ENCODE results near the gene ZBTB46.
A peak's percentile ranks its signal among the peaks of the same experiment; 100 is the strongest.

ZBTB46 gene

GRCh38 chr20:63718996-63719395 is 112.1 kb downstream of the ZBTB46 start:
- no peaks in the 10 kb centered on the region for H3K27me3 Mint-ChIP-seq
- H3K36me3 Mint-ChIP-seq, result peaks cover 36% of the 10 kb centered on the region
- H3K4me3 Mint-ChIP-seq, result peak overlapping the region; percentile 19
- peaks cover 47% of the 10 kb centered on the region for H3K4me1 Mint-ChIP-seq
- H3K9me3 Mint-ChIP-seq, result peaks cover 7% of the 10 kb centered on the region
- peak overlapping the region; percentile 89 for H3K27ac Mint-ChIP-seq

GRCh38 chr20:63714858-63715257 is 116.2 kb downstream of the ZBTB46 start:
- Mint-ChIP-seq H3K27me3 (no peaks in the 10 kb centered on the region), H3K36me3 (peaks cover 48% of the 10 kb centered on the region), H3K4me1 (peaks cover 60% of the 10 kb centered on the region), H3K9me3 (peaks cover 7% of the 10 kb centered on the region), H3K27ac (no peak overlapping the region), H3K4me3 (no peak overlapping the region)

GRCh38 chr20:63712191-63712590 is 118.9 kb downstream of the ZBTB46 start:
- Mint-ChIP-seq H3K4me1 (peaks cover 60% of the 10 kb centered on the region), H3K27me3 (no peaks in the 10 kb centered on the region), H3K4me3 (peak overlapping the region; percentile 31), H3K36me3 (peaks cover 37% of the 10 kb centered on the region), H3K27ac (no peak overlapping the region), H3K9me3 (no peaks in the 10 kb centered on the region)

DNA sequence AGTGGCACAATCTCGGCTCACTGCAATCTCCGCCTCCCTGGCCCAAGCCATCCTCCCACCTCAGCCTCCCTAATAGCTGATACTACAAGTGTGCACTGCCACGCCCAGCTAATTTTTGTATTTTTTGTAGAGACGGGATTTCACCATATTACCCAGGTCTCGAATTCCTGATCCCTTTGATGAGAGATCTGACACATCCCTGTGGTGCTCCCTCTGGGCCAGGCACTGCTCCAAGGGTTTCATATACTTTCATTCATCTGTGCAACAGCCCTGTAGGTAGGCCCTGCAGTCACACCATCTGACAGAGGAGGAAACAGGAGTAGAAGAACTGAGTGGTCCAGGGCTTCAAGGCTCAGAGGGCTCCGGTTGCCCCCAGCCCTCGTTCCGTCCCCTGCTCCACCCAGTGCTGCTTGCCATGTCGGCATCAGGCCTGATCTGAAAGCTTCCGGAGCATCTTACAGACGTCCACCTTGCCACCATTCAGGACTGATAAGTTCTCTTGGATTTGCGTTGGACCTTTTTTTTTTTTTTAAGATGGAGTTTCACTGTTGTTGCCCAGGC is 119.9 kb downstream of the ZBTB46 start:
- no peaks in the 10 kb centered on the region for H3K9me3 Mint-ChIP-seq
- H3K27ac Mint-ChIP-seq, result no peak overlapping the region
- peaks cover 59% of the 10 kb centered on the region for H3K4me1 Mint-ChIP-seq
- H3K4me3 Mint-ChIP-seq, result peak overlapping the region; percentile 76
- peaks cover 37% of the 10 kb centered on the region for H3K36me3 Mint-ChIP-seq
- no peaks in the 10 kb centered on the region for H3K27me3 Mint-ChIP-seq

DNA sequence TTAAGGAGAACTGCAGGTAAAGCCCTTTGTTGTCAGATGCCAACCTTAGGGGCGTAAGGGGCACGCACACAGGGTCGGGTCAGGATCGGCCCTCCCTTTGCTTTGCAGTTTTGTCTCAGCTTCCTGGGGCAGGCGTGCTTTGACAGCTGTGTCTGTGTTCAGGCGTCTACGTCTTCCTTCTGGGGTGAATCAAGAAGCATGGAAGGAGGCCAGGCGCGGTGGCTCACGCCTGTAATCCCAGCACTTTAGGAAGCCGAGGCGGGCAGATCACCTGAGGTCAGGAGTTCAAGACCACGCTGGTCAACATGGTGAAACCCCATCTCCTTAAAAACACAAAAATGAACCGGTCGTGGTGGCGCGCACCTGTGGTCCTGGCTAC is 121.9 kb downstream of the ZBTB46 start:
- Mint-ChIP-seq H3K4me1 (peaks cover 59% of the 10 kb centered on the region), H3K27me3 (no peaks in the 10 kb centered on the region), H3K27ac (no peak overlapping the region), H3K4me3 (peak overlapping the region; percentile 86), H3K9me3 (no peaks in the 10 kb centered on the region), H3K36me3 (peaks cover 28% of the 10 kb centered on the region)

- H3K36me3 Mint-ChIP-seq, result peaks cover 25% of the 10 kb centered on the region
- H3K27me3 Mint-ChIP-seq, result no peaks in the 10 kb centered on the region
- H3K4me1 Mint-ChIP-seq, result peaks cover 56% of the 10 kb centered on the region
- peak overlapping the region; percentile 17 for H3K27ac Mint-ChIP-seq
- H3K4me3 Mint-ChIP-seq, result peak overlapping the region; percentile 86
- no peaks in the 10 kb centered on the region for H3K9me3 Mint-ChIP-seq
Observed at GRCh38 chr20:63708301-63709148, 122.5 kb downstream of the ZBTB46 start.

DNA sequence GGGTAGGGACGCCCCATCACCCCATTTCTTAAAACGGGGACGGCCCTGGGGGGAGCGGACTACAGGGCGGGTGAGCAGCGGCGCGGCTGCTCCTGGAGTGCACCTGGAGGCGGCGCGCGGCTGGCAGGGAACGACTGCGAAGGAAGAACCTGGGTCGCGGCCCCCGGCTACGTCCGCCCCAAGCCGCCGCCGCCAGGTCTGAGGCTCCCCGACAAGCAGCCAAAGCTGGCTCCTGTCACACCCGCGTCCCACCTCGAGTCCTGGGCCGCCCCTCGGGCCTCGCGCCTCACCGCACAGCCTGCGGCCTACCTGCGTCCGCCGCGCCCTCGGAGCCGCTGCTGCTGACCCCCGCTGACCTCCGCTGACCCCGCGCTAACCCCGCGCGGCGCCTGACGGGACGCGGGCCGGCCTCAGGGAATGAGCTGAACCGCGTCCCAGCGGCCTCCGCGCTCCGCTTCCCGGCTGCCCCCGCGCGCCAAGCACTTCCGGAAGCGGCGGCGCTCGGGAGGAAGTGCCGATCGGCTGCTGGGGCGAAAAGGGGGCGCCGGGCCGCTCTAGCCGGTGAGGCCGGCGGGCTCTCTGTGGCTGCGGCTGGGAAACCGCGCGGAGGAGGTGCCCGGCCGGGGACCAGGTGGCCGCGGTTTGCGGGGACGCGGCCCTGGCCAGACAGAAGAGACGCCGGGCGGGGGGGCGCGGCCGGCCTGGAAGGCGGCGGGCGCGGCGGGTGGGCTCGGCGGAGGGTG is 123.3 kb downstream of the ZBTB46 start, which contains the start of the genes ARFRP1 and ZGPAT:
Gene ARFRP1 (minus strand): TSS at position 419 of the 743 bp plus-strand sequence. CDS start 885 bp downstream, outside the sequence.
Gene ZGPAT (plus strand): TSS at position 482 of the 743 bp plus-strand sequence. CDS start 542 bp downstream, outside the sequence.
- peaks cover 52% of the 10 kb centered on the region for H3K4me1 Mint-ChIP-seq
- peak within 1 kb of the TSS; percentile 89 for H3K27ac Mint-ChIP-seq
- peak within 1 kb of the TSS; percentile 91 for H3K4me3 Mint-ChIP-seq
- H3K36me3 Mint-ChIP-seq, result peaks cover 23% of the 10 kb centered on the region
- no peaks in the 10 kb centered on the region for H3K27me3 Mint-ChIP-seq
- no peaks in the 10 kb centered on the region for H3K9me3 Mint-ChIP-seq

GRCh38 chr20:63706852-63707557 is 124.1 kb downstream of the ZBTB46 start:
- Mint-ChIP-seq H3K4me3 (peak overlapping the region; percentile 91), H3K27me3 (no peaks in the 10 kb centered on the region), H3K36me3 (peaks cover 18% of the 10 kb centered on the region), H3K27ac (peak overlapping the region; percentile 89), H3K9me3 (no peaks in the 10 kb centered on the region), H3K4me1 (peaks cover 45% of the 10 kb centered on the region)

DNA sequence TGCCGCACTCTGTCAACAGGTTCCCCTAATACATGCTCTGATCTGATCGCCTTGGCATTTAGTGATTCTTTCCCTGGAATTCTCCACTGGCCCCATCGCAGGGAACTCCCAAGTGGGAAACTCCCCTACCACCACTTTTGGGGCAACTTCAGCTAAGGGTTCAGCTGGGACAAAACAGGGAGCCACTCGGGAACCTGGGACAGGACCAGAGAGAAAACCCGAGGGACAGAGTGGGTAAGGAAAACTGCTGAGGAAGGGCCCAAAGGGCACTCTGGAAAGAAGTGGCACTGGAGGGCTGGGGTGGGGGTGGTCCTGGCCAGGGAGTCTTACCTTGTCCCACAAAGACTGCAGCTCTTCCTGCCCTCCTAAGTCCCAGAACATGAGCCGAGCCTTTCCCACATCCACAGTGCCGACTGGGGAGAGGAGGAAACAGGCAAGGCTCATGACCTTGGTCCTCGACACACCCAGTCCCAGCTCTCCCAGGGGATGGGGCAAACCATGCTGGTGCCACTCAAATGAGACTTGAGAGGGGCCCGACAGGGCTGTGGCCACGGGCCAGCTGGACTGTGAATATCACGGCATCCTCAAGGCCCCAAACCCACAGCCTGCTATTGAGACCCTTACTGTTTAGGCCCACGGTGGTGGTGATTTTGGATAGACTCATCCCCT is 124.9 kb downstream of the ZBTB46 start:
- H3K27ac Mint-ChIP-seq, result peak overlapping the region; percentile 89
- H3K36me3 Mint-ChIP-seq, result peaks cover 16% of the 10 kb centered on the region
- no peaks in the 10 kb centered on the region for H3K9me3 Mint-ChIP-seq
- H3K4me3 Mint-ChIP-seq, result peak overlapping the region; percentile 91
- no peaks in the 10 kb centered on the region for H3K27me3 Mint-ChIP-seq
- H3K4me1 Mint-ChIP-seq, result peaks cover 39% of the 10 kb centered on the region

DNA sequence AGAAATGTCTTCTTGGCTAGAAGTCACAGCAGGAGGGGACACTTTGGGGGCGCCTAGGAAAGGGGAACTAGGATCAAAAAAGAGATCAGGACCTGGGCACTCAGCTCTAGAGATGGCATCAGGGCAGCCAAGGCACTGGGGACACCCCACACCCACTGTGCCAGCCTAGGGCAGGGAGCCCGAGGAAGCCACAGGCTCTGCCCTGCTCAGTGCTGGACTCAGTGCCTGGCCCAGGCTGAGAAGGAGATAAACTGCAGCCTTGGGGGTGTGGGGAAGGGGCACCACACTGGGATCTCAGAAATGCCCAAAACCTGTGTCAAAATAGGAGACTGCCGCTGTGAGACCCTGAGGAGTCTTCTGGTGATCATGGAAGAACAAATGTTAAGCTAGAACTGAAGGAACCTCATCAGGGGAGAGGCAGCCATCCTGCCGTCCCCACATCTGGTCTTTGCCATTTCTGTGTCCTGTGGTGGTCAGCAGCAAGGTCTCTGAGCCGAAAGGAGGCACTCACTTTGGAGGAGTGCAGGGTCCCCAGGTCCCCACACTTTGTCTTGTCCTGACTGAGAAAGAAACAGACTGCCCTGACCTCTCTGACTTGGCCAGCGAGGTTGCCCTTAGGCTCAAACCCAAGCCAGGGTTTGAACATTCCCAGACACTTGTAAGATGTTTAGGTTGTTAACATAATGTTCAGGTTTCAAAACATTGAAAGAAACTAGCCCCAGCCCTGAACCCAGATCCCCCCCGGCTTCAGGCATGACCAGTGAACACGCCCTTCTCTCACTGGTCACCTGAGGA is 125.6 kb downstream of the ZBTB46 start:
- H3K9me3 Mint-ChIP-seq, result no peaks in the 10 kb centered on the region
- peak overlapping the region; percentile 27 for H3K4me3 Mint-ChIP-seq
- peaks cover 33% of the 10 kb centered on the region for H3K4me1 Mint-ChIP-seq
- H3K27ac Mint-ChIP-seq, result peak overlapping the region; percentile 78
- H3K36me3 Mint-ChIP-seq, result peaks cover 9% of the 10 kb centered on the region
- H3K27me3 Mint-ChIP-seq, result no peaks in the 10 kb centered on the region

DNA sequence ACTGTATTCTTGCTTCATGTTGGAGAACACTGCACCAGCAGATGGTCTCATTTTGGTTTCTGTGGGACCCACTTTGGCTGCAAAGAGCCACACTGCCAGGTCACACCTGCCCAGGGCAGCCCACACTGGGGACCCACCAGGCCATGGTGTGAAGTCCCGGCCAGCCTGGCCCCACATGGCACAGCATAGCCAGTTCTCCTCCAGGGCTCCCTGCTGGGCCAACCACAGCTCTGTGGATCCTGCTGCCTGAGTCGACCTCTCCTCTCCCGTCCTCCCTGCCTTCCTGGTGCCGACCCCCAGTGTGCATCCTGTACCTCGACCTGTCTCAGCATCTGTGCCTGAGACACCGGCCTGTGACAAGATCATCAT is 126.3 kb downstream of the ZBTB46 start:
- Mint-ChIP-seq H3K9me3 (no peaks in the 10 kb centered on the region), H3K27me3 (no peaks in the 10 kb centered on the region), H3K27ac (peak overlapping the region; percentile 78), H3K4me1 (peaks cover 31% of the 10 kb centered on the region), H3K36me3 (peaks cover 8% of the 10 kb centered on the region), H3K4me3 (no peak overlapping the region)

- Mint-ChIP-seq H3K4me1 (peaks cover 31% of the 10 kb centered on the region), H3K4me3 (no peak overlapping the region), H3K27ac (no peak overlapping the region), H3K9me3 (no peaks in the 10 kb centered on the region), H3K27me3 (no peaks in the 10 kb centered on the region), H3K36me3 (peaks cover 8% of the 10 kb centered on the region)
Observed at GRCh38 chr20:63703976-63704748, 126.9 kb downstream of the ZBTB46 start.

- H3K36me3 Mint-ChIP-seq, result peaks cover 8% of the 10 kb centered on the region
Observed at GRCh38 chr20:63703471-63703975, 127.5 kb downstream of the ZBTB46 start.

More at GRCh38 chr20:63703471-63703975, 127.5 kb downstream of the ZBTB46 start:
- H3K4me1 Mint-ChIP-seq, result peaks cover 26% of the 10 kb centered on the region
- H3K4me3 Mint-ChIP-seq, result no peak overlapping the region
- H3K27me3 Mint-ChIP-seq, result no peaks in the 10 kb centered on the region
- no peaks in the 10 kb centered on the region for H3K9me3 Mint-ChIP-seq
- no peak overlapping the region for H3K27ac Mint-ChIP-seq

All from activated naive CD4-positive, alpha-beta T cell treated with anti-CD3 and anti-CD28 coated beads, Interleukin-2, amount 50 U/mL, for 24 hours (primary cell).